ENCODE measurements around the gene AQP12B.

The AQP12B gene

DNA sequence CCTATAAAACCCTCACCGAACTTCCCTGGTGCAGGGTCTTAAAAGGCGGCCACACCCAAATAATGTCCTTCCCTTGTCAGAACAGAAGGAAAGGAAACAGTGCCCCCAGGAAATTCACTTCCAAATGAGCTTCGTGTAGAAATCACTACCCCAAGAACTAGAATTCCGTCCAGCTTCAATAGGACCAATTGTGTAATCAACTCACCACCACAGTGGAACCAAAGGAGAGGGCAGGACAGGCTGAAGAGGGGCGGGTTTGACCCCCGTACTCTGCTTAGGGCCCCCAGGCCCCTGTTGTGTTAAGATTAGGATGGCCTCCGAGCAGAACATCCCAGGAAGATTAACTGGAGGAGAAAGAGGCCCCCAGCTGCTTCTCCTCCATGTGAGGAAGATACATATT lies 33.4 kb downstream of the AQP12B start:
- H3K9me3 ChIP-seq (replicated peaks; ENCODE audit: insufficient read depth, low read length) = no peaks in the 10 kb centered on the region
- H3K4me3 ChIP-seq (ENCODE audit: low read length) = no peak overlapping the region
- H3K79me2 ChIP-seq (ENCODE audit: low read length) = no peaks in the 10 kb centered on the region
- H3K9ac ChIP-seq (ENCODE audit: low read length) = no peak overlapping the region
- H3K9me2 ChIP-seq (replicated peaks; ENCODE audit: insufficient read depth, low read length) = no peaks in the 10 kb centered on the region
- no peak overlapping the region for H3K27ac ChIP-seq (ENCODE audit: low read length)
- H4K20me1 ChIP-seq (ENCODE audit: insufficient read depth, low read length) = no peaks in the 10 kb centered on the region
- no peaks in the 10 kb centered on the region for H3K4me1 ChIP-seq (ENCODE audit: low read length)
- no peaks in the 10 kb centered on the region for H3F3A ChIP-seq (ENCODE audit: insufficient read depth, low read length)
- no peak overlapping the region for H3K4me2 ChIP-seq (ENCODE audit: low read depth, low read length)
- no peak for DNase-seq
- TF ChIP-seq EZH2phosphoT487 (IDR thresholded peaks at IDR 0.05; ENCODE audit: low read length) (no peak), EZH2 (optimal IDR thresholded peaks at IDR 0.05; ENCODE audit: low read depth, low read length) (no peak)
- TF ChIP-seq, protein P1, sequence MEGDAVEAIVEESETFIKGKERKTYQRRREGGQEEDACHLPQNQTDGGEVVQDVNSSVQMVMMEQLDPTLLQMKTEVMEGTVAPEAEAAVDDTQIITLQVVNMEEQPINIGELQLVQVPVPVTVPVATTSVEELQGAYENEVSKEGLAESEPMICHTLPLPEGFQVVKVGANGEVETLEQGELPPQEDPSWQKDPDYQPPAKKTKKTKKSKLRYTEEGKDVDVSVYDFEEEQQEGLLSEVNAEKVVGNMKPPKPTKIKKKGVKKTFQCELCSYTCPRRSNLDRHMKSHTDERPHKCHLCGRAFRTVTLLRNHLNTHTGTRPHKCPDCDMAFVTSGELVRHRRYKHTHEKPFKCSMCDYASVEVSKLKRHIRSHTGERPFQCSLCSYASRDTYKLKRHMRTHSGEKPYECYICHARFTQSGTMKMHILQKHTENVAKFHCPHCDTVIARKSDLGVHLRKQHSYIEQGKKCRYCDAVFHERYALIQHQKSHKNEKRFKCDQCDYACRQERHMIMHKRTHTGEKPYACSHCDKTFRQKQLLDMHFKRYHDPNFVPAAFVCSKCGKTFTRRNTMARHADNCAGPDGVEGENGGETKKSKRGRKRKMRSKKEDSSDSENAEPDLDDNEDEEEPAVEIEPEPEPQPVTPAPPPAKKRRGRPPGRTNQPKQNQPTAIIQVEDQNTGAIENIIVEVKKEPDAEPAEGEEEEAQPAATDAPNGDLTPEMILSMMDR (IDR thresholded peaks at IDR 0.05; ENCODE audit: low read length) = no peak
- H3K36me3 ChIP-seq (replicated peaks; ENCODE audit: insufficient read depth, low read length) = no peaks in the 10 kb centered on the region
- peaks cover 64% of the 10 kb centered on the region for H3K27me3 ChIP-seq (replicated peaks; ENCODE audit: insufficient read depth, low read length)
- H2AFZ ChIP-seq (ENCODE audit: low read length) = no peak overlapping the region

DNA sequence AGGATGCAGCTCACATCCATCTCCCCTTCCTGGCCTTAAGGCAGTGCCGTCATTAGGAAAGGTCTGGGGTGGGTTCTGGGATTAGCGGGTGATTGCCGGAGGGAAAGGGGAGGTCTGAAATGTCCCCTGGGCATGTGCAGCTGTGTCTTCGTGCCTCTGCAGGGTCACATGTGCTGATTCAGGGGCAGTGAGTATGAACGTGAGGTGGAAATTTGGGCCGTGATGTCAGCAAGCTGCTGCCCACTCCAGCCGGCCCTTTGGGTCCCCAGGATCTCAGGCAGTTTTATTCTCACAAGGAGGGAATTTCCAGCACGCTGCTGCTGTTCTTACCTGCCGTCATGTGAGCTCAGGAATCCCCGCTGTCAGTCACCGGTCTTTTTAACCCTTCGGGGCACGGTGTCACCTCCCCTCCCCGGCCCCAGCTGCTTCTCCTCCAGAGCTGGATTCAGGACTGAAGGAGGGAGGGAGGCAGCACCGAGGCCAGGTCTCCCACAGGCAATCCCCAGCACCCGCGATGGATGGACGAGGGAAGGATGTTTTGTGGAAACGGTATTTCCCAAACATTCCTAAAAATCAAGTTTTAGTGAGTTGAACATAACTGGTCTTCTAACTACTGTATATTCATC lies 33.9 kb downstream of the AQP12B start:
- no peaks in the 10 kb centered on the region for H3K79me2 ChIP-seq (ENCODE audit: low read length)
- no peaks in the 10 kb centered on the region for H3K4me1 ChIP-seq (ENCODE audit: low read length)
- no peaks in the 10 kb centered on the region for H3F3A ChIP-seq (ENCODE audit: insufficient read depth, low read length)
- no peak overlapping the region for H3K4me2 ChIP-seq (ENCODE audit: low read depth, low read length)
- no peaks in the 10 kb centered on the region for H3K36me3 ChIP-seq (replicated peaks; ENCODE audit: insufficient read depth, low read length)
- no peaks in the 10 kb centered on the region for H4K20me1 ChIP-seq (ENCODE audit: insufficient read depth, low read length)
- no peak overlapping the region for H3K4me3 ChIP-seq (ENCODE audit: low read length)
- H3K27ac ChIP-seq (ENCODE audit: low read length) = no peak overlapping the region
- peaks cover 64% of the 10 kb centered on the region for H3K27me3 ChIP-seq (replicated peaks; ENCODE audit: insufficient read depth, low read length)
- H3K9me2 ChIP-seq (replicated peaks; ENCODE audit: insufficient read depth, low read length) = no peaks in the 10 kb centered on the region
- H3K9ac ChIP-seq (ENCODE audit: low read length) = no peak overlapping the region
- H2AFZ ChIP-seq (ENCODE audit: low read length) = no peak overlapping the region
- H3K9me3 ChIP-seq (replicated peaks; ENCODE audit: insufficient read depth, low read length) = no peaks in the 10 kb centered on the region
- TF ChIP-seq EZH2 (optimal IDR thresholded peaks at IDR 0.05; ENCODE audit: low read depth, low read length) (no peak), EZH2phosphoT487 (IDR thresholded peaks at IDR 0.05; ENCODE audit: low read length) (no peak)
- TF ChIP-seq, protein P1 (IDR thresholded peaks at IDR 0.05; ENCODE audit: low read length) = no peak
- no peak for DNase-seq

DNA sequence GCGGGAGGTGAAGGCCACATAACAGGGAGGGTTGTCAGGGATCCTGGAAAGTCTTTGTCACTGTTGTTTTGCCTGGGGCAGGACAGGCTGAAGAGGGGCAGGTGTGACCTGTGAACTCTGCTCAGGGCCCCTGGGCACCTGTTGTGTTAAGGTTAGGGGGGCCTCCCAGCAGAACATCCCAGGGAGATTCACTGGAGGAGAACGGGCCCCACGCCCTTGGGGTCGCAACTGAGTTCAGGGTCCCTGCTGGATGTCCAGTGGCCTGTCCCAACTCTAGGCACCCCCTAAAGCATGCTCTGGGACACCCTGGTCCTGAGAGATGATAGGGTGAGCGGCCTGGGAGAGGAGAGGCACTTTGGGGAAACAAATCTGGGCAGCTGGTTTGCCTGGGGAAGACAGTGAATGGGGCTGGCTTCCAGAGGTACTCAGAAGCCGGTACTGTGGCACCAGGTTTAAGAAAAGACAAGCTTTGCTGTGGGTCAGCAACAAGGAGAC lies 34.5 kb downstream of the AQP12B start:
- Histone ChIP-seq H3F3A (ENCODE audit: insufficient read depth, low read length) (no peaks in the 10 kb centered on the region), H3K9me2 (replicated peaks; ENCODE audit: insufficient read depth, low read length) (no peaks in the 10 kb centered on the region), H3K79me2 (ENCODE audit: low read length) (no peaks in the 10 kb centered on the region), H3K4me1 (ENCODE audit: low read length) (no peaks in the 10 kb centered on the region), H3K4me3 (ENCODE audit: low read length) (no peak overlapping the region), H3K9me3 (replicated peaks; ENCODE audit: insufficient read depth, low read length) (no peaks in the 10 kb centered on the region), H3K4me2 (ENCODE audit: low read depth, low read length) (no peak overlapping the region), H3K36me3 (replicated peaks; ENCODE audit: insufficient read depth, low read length) (no peaks in the 10 kb centered on the region), H3K27me3 (replicated peaks; ENCODE audit: insufficient read depth, low read length) (peaks cover 59% of the 10 kb centered on the region), H4K20me1 (ENCODE audit: insufficient read depth, low read length) (no peaks in the 10 kb centered on the region), H3K9ac (ENCODE audit: low read length) (no peak overlapping the region), H3K27ac (ENCODE audit: low read length) (no peak overlapping the region), H2AFZ (ENCODE audit: low read length) (no peak overlapping the region)
- TF ChIP-seq EZH2phosphoT487 (IDR thresholded peaks at IDR 0.05; ENCODE audit: low read length) (no peak), EZH2 (optimal IDR thresholded peaks at IDR 0.05; ENCODE audit: low read depth, low read length) (no peak)
- TF ChIP-seq, protein P1 (IDR thresholded peaks at IDR 0.05; ENCODE audit: low read length) = no peak
- no peak for DNase-seq

Data from MM.1S (cell line).